GM23338 (cell line): ENCODE data around the gene PRKAA1.

Source experiments
- EZH2 ChIP-seq: fragments of 200-600 bp; sonication (generic); IDR thresholded peaks from one replicate; pipeline ENCODE4 v1.8.0; 2017; ENCODE audit warnings: antibody characterized with exemption, mild to moderate bottlenecking, low read depth; ENCODE audit not compliant: unreplicated experiment
- EZH2phosphoT487 ChIP-seq: fragments of 200-600 bp; sonication (generic); IDR thresholded peaks from one replicate; pipeline ENCODE4 v1.8.1; 2018; ENCODE audit warnings: antibody characterized with exemption; ENCODE audit not compliant: unreplicated experiment
- POLR2AphosphoS5 ChIP-seq: IDR thresholded peaks from 2 replicates; pipeline ENCODE4 v1.6.1; 2016; ENCODE audit warnings: antibody characterized with exemption, low read depth
- STAT1 ChIP-seq: IDR thresholded peaks from one replicate; pipeline ENCODE4 v1.6.1; 2016; ENCODE audit warnings: antibody characterized with exemption; ENCODE audit not compliant: unreplicated experiment
- TF ChIP-seq, protein P1 (sequence below): IDR thresholded peaks from one replicate; pipeline ENCODE4 v1.6.1; 2018; ENCODE audit warnings: antibody characterized with exemption; ENCODE audit not compliant: unreplicated experiment
- TF ChIP-seq, protein P2 (sequence below), 2 experiments: fragments of 200-600 bp in 1 of 2; sonication (generic) in 1 of 2; conservative IDR thresholded peaks; 2 replicates each; pipeline versions ENCODE4 v1.5.1 to v1.6.1; 2016 to 2017; ENCODE audit warnings: antibody characterized with exemption in 2 of 2, low read depth in 2 of 2, mild to moderate bottlenecking in 2 of 2, moderate library complexity in 1 of 2

DNA sequence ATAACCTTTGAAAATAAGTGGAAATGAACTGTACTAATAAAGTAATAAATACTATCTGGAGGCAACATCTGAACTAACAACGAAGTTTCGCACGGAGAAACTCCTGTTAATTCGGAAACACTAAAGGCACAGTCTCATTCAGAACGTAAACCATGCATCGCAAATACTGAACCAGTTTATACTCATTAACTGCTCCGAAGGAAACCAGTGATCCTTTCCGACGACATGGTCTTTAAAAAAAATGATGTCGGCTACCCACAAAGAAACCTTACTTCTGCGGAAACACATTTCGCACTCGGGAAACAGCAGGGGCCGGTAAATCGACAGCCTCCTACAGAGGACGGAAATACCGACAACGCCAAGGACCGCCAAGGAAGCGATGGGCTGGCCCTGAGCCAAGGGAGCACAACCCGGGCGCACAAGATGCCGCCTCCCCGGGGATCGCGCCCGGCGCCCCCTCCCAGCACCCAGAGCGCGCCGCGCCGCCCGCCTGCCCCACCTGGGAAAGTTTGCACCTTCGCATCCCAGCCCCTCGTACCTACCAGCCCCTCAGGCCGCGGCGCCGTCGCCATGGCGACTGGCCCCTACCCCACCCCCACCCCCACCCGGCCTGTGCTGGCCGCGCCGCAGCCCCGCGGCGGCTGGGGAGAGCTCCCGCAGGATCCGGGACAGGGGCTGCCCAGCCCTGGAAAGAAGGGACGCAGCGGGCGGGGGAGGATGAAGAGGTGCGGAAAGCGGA, 732 bp downstream of the PRKAA1 start:
- TF ChIP-seq, protein P1, sequence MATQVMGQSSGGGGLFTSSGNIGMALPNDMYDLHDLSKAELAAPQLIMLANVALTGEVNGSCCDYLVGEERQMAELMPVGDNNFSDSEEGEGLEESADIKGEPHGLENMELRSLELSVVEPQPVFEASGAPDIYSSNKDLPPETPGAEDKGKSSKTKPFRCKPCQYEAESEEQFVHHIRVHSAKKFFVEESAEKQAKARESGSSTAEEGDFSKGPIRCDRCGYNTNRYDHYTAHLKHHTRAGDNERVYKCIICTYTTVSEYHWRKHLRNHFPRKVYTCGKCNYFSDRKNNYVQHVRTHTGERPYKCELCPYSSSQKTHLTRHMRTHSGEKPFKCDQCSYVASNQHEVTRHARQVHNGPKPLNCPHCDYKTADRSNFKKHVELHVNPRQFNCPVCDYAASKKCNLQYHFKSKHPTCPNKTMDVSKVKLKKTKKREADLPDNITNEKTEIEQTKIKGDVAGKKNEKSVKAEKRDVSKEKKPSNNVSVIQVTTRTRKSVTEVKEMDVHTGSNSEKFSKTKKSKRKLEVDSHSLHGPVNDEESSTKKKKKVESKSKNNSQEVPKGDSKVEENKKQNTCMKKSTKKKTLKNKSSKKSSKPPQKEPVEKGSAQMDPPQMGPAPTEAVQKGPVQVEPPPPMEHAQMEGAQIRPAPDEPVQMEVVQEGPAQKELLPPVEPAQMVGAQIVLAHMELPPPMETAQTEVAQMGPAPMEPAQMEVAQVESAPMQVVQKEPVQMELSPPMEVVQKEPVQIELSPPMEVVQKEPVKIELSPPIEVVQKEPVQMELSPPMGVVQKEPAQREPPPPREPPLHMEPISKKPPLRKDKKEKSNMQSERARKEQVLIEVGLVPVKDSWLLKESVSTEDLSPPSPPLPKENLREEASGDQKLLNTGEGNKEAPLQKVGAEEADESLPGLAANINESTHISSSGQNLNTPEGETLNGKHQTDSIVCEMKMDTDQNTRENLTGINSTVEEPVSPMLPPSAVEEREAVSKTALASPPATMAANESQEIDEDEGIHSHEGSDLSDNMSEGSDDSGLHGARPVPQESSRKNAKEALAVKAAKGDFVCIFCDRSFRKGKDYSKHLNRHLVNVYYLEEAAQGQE: no peak
- TF ChIP-seq EZH2 (no peak), POLR2AphosphoS5 (no peak), STAT1 (no peak), EZH2phosphoT487 (no peak)
- TF ChIP-seq, protein P2, sequence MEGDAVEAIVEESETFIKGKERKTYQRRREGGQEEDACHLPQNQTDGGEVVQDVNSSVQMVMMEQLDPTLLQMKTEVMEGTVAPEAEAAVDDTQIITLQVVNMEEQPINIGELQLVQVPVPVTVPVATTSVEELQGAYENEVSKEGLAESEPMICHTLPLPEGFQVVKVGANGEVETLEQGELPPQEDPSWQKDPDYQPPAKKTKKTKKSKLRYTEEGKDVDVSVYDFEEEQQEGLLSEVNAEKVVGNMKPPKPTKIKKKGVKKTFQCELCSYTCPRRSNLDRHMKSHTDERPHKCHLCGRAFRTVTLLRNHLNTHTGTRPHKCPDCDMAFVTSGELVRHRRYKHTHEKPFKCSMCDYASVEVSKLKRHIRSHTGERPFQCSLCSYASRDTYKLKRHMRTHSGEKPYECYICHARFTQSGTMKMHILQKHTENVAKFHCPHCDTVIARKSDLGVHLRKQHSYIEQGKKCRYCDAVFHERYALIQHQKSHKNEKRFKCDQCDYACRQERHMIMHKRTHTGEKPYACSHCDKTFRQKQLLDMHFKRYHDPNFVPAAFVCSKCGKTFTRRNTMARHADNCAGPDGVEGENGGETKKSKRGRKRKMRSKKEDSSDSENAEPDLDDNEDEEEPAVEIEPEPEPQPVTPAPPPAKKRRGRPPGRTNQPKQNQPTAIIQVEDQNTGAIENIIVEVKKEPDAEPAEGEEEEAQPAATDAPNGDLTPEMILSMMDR (conservative IDR thresholded peaks at IDR 0.05; ENCODE audit: low read depth in 2 of 2): no peak
